Liver (tissue), 3 donors: Measurements from ENCODE around the gene TWF2.

ENCODE experiments used
- CTCF ChIP-seq: fragments of 150-350 bp; IDR thresholded peaks from 2 replicates; pipeline ENCODE4 v1.5.1; 2017; ENCODE audit warnings: improper control_type of control experiment, low read depth, low read length; ENCODE audit not compliant: missing input control
- EGR1 ChIP-seq, 2 donors: IDR thresholded peaks; 2 replicates each; pipeline ENCODE4 v1.6.1; 2016 to 2018; ENCODE audit warnings: antibody characterized with exemption in 2 of 2, low read depth in 2 of 2
- JUND ChIP-seq, 2 donors: IDR thresholded peaks; 2 replicates each; pipeline ENCODE4 v1.6.1; 2016; ENCODE audit warnings: antibody characterized with exemption in 2 of 2
- ZBTB33 ChIP-seq: IDR thresholded peaks from 2 replicates; pipeline ENCODE4 v1.6.1; 2016; ENCODE audit warnings: antibody characterized with exemption
- donor health status: healthy.
- donor health status: healthy.

- TF ChIP-seq ZBTB33 (no peak), JUND (IDR thresholded peaks at IDR 0.05) (no peak), CTCF (no peak), EGR1 (IDR thresholded peaks at IDR 0.05; ENCODE audit: low read depth in 2 of 2) (no peak)
Observed at GRCh38 chr3:52247409-52248164, 8.6 kb upstream of the TWF2 start.
